Measurements from ENCODE around the gene C1orf21.

The C1orf21 gene

GRCh38 chr1:184483101-184483683 lies 96.4 kb downstream of the C1orf21 start:
- no peaks in the 10 kb centered on the region for H3K36me3 ChIP-seq (ENCODE audit: insufficient read depth, low read length)
- H3K4me3 ChIP-seq (ENCODE audit: low read depth, low read length) = no peak overlapping the region
- H2AFZ ChIP-seq (ENCODE audit: low read length, unreplicated experiment) = no peak overlapping the region
- no peaks in the 10 kb centered on the region for H3K27me3 ChIP-seq (ENCODE audit: insufficient read depth, low read length)
- no peaks in the 10 kb centered on the region for H3K4me1 ChIP-seq (ENCODE audit: control insufficient read depth, insufficient read depth, low read length, unreplicated experiment)
- H3K79me2 ChIP-seq (ENCODE audit: control insufficient read depth, insufficient read depth, low read length, unreplicated experiment) = no peaks in the 10 kb centered on the region
- H3K27ac ChIP-seq (ENCODE audit: low read depth, low read length) = no peak overlapping the region

GRCh38 chr1:184485751-184486723 lies 99.2 kb downstream of the C1orf21 start:
- Histone ChIP-seq H3K36me3 (ENCODE audit: insufficient read depth, low read length) (no peaks in the 10 kb centered on the region), H3K4me3 (ENCODE audit: low read depth, low read length) (no peak overlapping the region), H3K79me2 (ENCODE audit: control insufficient read depth, insufficient read depth, low read length, unreplicated experiment) (no peaks in the 10 kb centered on the region), H2AFZ (ENCODE audit: low read length, unreplicated experiment) (no peak overlapping the region), H3K27me3 (ENCODE audit: insufficient read depth, low read length) (no peaks in the 10 kb centered on the region), H3K4me1 (ENCODE audit: control insufficient read depth, insufficient read depth, low read length, unreplicated experiment) (peaks cover 12% of the 10 kb centered on the region), H3K27ac (ENCODE audit: low read depth, low read length) (no peak overlapping the region)

- H3K4me1 ChIP-seq (ENCODE audit: control insufficient read depth, insufficient read depth, low read length, unreplicated experiment) = peaks cover 19% of the 10 kb centered on the region
- no peak overlapping the region for H2AFZ ChIP-seq (ENCODE audit: low read length, unreplicated experiment)
- no peak overlapping the region for H3K27ac ChIP-seq (ENCODE audit: low read depth, low read length)
Measured at GRCh38 chr1:184486761-184487445, 100.1 kb downstream of the C1orf21 start.

GRCh38 chr1:184487531-184488193 lies 100.8 kb downstream of the C1orf21 start:
- Histone ChIP-seq H3K4me1 (ENCODE audit: control insufficient read depth, insufficient read depth, low read length, unreplicated experiment) (peaks cover 26% of the 10 kb centered on the region), H3K79me2 (ENCODE audit: control insufficient read depth, insufficient read depth, low read length, unreplicated experiment) (no peaks in the 10 kb centered on the region), H3K27ac (ENCODE audit: low read depth, low read length) (no peak overlapping the region)

More at GRCh38 chr1:184486761-184487445, 100.1 kb downstream of the C1orf21 start:
- no peaks in the 10 kb centered on the region for H3K36me3 ChIP-seq (ENCODE audit: insufficient read depth, low read length)
- H3K27me3 ChIP-seq (ENCODE audit: insufficient read depth, low read length) = no peaks in the 10 kb centered on the region
- no peak overlapping the region for H3K4me3 ChIP-seq (ENCODE audit: low read depth, low read length)
- no peaks in the 10 kb centered on the region for H3K79me2 ChIP-seq (ENCODE audit: control insufficient read depth, insufficient read depth, low read length, unreplicated experiment)

GRCh38 chr1:184489908-184490307 lies 103.1 kb downstream of the C1orf21 start:
- H3K79me2 ChIP-seq (ENCODE audit: control insufficient read depth, insufficient read depth, low read length, unreplicated experiment) = no peaks in the 10 kb centered on the region
- H3K27me3 ChIP-seq (ENCODE audit: insufficient read depth, low read length) = no peaks in the 10 kb centered on the region
- peaks cover 28% of the 10 kb centered on the region for H3K4me1 ChIP-seq (ENCODE audit: control insufficient read depth, insufficient read depth, low read length, unreplicated experiment)
- H3K4me3 ChIP-seq (ENCODE audit: low read depth, low read length) = no peak overlapping the region
- no peaks in the 10 kb centered on the region for H3K36me3 ChIP-seq (ENCODE audit: insufficient read depth, low read length)
- H2AFZ ChIP-seq (ENCODE audit: low read length, unreplicated experiment) = no peak overlapping the region
- no peak overlapping the region for H3K27ac ChIP-seq (ENCODE audit: low read depth, low read length)

More at GRCh38 chr1:184487531-184488193, 100.8 kb downstream of the C1orf21 start:
- Histone ChIP-seq H3K36me3 (ENCODE audit: insufficient read depth, low read length) (no peaks in the 10 kb centered on the region), H3K4me3 (ENCODE audit: low read depth, low read length) (no peak overlapping the region), H2AFZ (ENCODE audit: low read length, unreplicated experiment) (no peak overlapping the region), H3K27me3 (ENCODE audit: insufficient read depth, low read length) (no peaks in the 10 kb centered on the region)

- Histone ChIP-seq H2AFZ (ENCODE audit: low read length, unreplicated experiment) (peak overlapping the region; percentile 89), H3K27ac (ENCODE audit: low read depth, low read length) (peak overlapping the region; percentile 82; the same call in 1 of the 2 replicates), H3K4me3 (ENCODE audit: low read depth, low read length) (no peak overlapping the region; the same call in 1 of the 2 replicates), H3K27me3 (ENCODE audit: insufficient read depth, low read length) (no peaks in the 10 kb centered on the region), H3K79me2 (ENCODE audit: control insufficient read depth, insufficient read depth, low read length, unreplicated experiment) (no peaks in the 10 kb centered on the region), H3K36me3 (ENCODE audit: insufficient read depth, low read length) (no peaks in the 10 kb centered on the region), H3K4me1 (ENCODE audit: control insufficient read depth, insufficient read depth, low read length, unreplicated experiment) (peaks cover 28% of the 10 kb centered on the region)
Measured at GRCh38 chr1:184492536-184492935, 105.7 kb downstream of the C1orf21 start.

GRCh38 chr1:184493987-184494388 lies 107.2 kb downstream of the C1orf21 start:
- Histone ChIP-seq H3K27me3 (ENCODE audit: insufficient read depth, low read length) (no peaks in the 10 kb centered on the region), H2AFZ (ENCODE audit: low read length, unreplicated experiment) (no peak overlapping the region), H3K36me3 (ENCODE audit: insufficient read depth, low read length) (no peaks in the 10 kb centered on the region), H3K79me2 (ENCODE audit: control insufficient read depth, insufficient read depth, low read length, unreplicated experiment) (no peaks in the 10 kb centered on the region), H3K4me3 (ENCODE audit: low read depth, low read length) (no peak overlapping the region), H3K27ac (ENCODE audit: low read depth, low read length) (no peak overlapping the region), H3K4me1 (ENCODE audit: control insufficient read depth, insufficient read depth, low read length, unreplicated experiment) (peaks cover 28% of the 10 kb centered on the region)

- Histone ChIP-seq H3K27ac (ENCODE audit: low read depth, low read length) (no peak overlapping the region), H3K4me3 (ENCODE audit: low read depth, low read length) (no peak overlapping the region), H3K27me3 (ENCODE audit: insufficient read depth, low read length) (no peaks in the 10 kb centered on the region), H2AFZ (ENCODE audit: low read length, unreplicated experiment) (no peak overlapping the region), H3K79me2 (ENCODE audit: control insufficient read depth, insufficient read depth, low read length, unreplicated experiment) (no peaks in the 10 kb centered on the region), H3K4me1 (ENCODE audit: control insufficient read depth, insufficient read depth, low read length, unreplicated experiment) (peaks cover 27% of the 10 kb centered on the region), H3K36me3 (ENCODE audit: insufficient read depth, low read length) (no peaks in the 10 kb centered on the region)
Measured at GRCh38 chr1:184494929-184495328, 108.1 kb downstream of the C1orf21 start.

- Histone ChIP-seq H3K4me1 (ENCODE audit: control insufficient read depth, insufficient read depth, low read length, unreplicated experiment) (no peaks in the 10 kb centered on the region), H3K4me3 (ENCODE audit: low read depth, low read length) (no peak overlapping the region), H3K36me3 (ENCODE audit: insufficient read depth, low read length) (no peaks in the 10 kb centered on the region), H3K27me3 (ENCODE audit: insufficient read depth, low read length) (no peaks in the 10 kb centered on the region), H3K27ac (ENCODE audit: low read depth, low read length) (no peak overlapping the region), H2AFZ (ENCODE audit: low read length, unreplicated experiment) (no peak overlapping the region), H3K79me2 (ENCODE audit: control insufficient read depth, insufficient read depth, low read length, unreplicated experiment) (no peaks in the 10 kb centered on the region)
Measured at GRCh38 chr1:184497959-184498723, 111.3 kb downstream of the C1orf21 start.
